Fibroblast of skin of scalp (primary cell): Measurements from ENCODE around the gene OR4E1. TPM values are rescaled to one million over a fixed set of nuclear protein-coding genes. Genes with fewer than 3 reads are reported as not detected.
A peak's percentile ranks its signal among the peaks of the same experiment; 100 is the strongest.
"Not testable (repeated sequence)": the region's sequence is repeated elsewhere in the genome, so short reads cannot be mapped to it uniquely, and the experiment has no call there.

Source experiments
- DNase-seq: peaks from one replicate; pipeline ENCODE4 v3.0.0-alpha.2; 2013
- polyA plus RNA-seq, 2 experiments: library from polyadenylated mRNA; unstranded; fragments of 120-200 nt; gene quantifications; one replicate each; pipeline ENCODE4 v1.2.1, GENCODE V29; 2013; ENCODE audit not compliant: insufficient read length in 2 of 2

OR4E1 gene
- not detected for polyA plus RNA-seq (2013, experiment 1 of 2; ENCODE audit: insufficient read length)
- polyA plus RNA-seq (2013, experiment 2 of 2; ENCODE audit: insufficient read length), result not detected

DNA sequence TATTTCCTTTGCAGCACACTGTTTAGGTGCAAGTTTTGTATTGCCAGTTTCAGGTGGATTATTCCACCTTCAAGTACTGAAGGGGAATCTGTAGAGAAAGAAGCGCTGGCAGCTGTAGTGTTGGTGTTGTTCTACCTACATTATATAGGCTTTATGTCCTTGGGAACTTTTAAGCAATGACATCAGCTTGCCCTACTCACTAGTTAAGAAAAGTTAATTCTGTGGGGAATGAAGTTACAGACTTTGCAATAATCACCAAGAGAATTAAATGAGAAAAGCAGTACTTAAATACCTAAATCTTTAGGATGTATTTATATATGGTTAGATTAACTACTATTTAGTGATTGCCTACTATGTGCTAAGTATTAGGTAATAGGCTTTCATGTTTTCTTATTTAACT is at the start of gene OR4E1:
TSS of gene OR4E1 (minus strand) at position 101 of the 400 bp plus-strand sequence. CDS start 2,883 bp downstream, outside the sequence.
- DNase-seq, result no peak

GRCh38 chr14:21721504-21721903 is 47.9 kb upstream of the OR4E1 start:
- no peak for DNase-seq

DNA sequence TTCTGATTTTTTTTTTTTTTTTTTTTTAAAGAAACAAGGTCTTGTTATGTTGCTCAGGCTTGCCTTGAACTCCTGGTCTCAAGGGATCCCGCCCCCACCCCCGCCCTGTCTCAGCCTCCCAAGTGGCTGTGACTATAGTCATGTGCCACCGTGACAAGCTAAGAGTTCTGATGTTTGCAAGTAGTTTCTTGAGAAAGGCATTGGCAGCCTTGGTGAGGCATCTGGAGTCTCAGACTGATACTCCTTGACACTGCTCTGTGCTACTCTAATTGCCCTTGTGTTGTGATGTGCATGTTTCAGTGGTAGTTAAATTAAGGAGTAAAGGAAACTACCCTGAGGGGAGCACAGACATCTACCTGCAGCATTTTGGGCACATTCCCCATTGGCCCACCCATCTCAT is 46.2 kb upstream of the OR4E1 start:
- DNase-seq, result no peak

DNA sequence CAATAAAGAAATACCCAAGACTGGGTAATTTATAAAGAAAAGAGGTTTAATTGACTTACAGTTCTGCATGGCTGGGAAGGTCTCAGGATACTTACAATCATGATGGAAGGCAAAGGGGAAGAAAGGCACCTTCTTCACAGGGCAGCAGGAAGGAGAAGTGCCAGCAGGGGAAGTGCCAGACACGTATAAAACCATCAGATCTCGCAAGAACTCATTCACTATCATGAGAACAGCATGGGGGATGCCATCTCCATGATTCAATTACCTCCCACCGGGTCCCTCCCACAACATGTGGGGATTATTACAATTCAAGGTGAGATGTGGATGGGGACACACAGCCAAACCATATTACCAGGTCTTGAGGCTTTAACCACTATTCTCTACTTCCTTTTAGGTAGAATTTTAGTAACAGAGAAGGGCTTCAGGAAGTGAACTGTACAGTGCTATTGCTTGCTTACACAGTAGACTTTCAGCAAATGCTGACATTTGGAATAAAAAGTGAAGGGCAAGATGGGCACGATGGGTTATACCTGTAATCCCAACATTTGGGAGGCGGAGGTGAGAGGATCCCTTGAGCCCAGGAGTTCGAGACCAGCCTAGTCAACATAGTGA is 40.8 kb upstream of the OR4E1 start:
- no peak for DNase-seq

- DNase-seq, result no peak
These were observed 38.4 kb upstream of the OR4E1 start for GRCh38 chr14:21712036-21712435.

DNA sequence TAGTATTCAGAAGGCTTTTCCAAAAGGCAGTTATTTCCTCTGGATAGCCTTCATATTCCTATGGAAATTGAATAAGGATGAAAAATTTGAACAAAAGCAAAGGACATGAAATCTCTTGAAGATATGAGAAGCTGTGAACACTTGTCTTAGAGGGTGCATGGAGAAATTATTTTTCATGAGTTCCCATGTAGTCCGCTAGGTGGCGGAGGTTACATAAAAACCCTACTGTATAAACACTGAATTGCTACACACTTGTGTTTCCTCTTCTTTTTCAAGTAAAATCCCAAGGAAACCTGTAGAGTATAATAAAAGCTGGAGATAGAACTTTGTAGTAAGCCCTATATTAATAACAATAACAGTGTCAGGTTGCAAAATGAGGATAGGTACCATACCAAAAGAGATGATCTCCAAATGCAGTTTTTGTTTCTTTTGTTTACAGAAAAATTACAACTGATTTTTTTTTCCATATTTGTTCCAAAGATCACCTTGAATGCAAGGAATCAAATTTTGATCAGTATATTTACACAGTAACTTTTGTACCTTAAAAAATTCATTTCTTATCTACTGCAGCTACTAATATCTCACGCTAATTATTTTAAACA is 37.8 kb upstream of the OR4E1 start:
- peak; percentile 33 for DNase-seq

GRCh38 chr14:21704338-21704737 is 30.7 kb upstream of the OR4E1 start:
- no peak for DNase-seq

DNA sequence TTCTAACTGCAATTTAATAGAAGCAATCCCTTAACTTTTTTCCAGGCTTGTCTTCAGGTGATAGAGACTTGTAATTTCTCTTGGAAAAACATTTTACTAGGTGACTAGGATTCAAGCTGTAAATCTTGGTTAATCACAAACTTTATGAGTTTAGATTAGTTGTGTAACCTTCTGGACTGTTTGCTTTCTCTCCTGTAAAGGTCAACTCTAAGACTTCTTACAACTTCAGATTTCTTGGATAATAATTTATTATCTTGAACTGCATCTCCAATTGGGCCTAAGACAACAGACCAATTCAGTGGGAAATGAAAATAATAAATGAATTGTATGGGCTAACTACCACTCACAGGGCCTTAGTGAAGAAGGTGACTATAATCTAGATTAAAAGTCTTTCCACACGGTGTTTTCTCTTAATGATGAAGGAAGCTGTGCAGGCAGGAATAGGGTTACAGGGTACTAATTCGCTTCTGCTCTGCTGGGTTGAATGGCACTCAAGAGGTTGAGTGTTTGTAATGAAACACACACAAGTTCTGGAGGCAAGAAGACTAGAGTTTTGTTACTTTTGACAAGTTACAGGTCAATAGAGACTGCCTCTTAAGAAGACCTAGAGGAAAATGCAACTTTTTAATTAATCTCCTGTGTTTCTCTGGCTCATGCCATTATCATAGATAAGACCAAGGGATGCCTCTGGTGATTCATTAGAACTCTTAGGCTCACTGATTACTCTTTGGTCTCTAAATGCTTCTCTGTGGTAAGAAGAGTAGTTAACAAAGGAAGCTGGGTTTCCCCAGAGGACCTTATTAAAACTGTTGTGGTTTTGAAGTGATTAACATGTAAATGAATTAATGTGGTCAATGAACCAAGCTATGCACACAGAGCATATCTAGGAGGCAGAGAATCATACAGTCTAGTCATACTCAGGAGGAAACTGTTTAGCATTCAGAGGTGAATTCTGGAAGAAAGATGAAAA is 30.0 kb upstream of the OR4E1 start:
- DNase-seq, result no peak

- DNase-seq, result no peak
These were observed 28.7 kb upstream of the OR4E1 start for GRCh38 chr14:21702316-21702715.

DNA sequence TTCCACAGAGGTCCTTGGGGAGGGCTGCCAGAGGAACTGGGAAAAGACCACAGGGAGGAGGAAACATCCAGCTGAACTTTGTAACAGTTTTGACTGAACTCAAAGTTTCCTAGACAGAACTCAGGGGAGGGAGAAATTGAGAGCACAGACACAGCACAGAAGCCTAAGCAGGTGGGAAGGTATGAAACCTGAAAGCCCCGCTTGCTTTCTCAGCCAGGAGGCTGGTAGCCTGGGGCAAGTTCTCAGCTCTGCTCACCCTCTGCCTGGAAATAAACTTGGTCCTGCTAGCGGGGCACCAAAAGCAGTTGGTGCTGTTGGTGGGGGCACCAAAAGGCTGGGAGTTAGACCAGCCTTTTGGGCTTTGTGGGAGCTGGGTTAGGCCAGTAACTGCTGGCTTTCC is 25.9 kb upstream of the OR4E1 start:
- no peak for DNase-seq

GRCh38 chr14:21698538-21698937 is 24.9 kb upstream of the OR4E1 start:
- DNase-seq, result not testable (repeated sequence)

DNA sequence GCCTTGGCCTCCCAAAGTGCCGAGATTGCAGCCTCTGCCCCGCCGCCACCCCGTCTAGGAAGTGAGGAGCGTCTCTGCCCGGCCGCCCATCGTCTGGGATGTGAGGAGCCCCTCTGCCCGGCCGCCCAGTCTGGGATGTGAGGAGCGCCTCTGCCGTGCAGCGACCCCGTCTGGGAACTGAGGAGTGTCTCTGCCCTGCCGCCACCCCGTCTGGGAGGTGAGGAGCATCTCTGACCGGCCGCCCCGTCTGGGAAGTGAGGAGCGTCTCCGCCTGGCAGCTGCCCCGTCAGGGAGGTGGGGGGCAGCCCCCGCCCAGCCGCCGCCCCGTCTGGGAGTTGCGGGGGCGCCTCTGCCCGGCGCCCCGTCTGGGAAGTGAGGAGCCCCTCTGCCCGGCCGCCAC is 24.0 kb upstream of the OR4E1 start:
- DNase-seq, result not testable (repeated sequence)

DNA sequence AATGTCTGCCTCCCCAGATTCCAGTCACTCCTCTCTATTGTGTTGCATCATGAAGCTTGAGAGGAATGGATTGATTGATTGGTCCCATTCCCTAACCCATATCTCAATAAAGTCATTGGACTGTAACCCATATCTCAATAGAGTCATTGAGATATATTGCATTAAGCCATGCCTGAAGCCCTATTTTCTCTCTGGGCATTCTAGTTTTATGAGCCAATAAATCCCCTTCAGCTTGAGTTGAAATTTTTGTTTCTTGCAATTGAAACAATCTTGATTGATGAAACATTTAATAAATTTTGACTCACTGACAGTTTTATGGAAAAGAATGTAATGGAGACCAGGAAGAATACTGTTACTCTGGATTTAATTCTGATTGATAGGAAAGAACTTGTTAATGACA is 20.8 kb upstream of the OR4E1 start:
- no peak for DNase-seq

DNA sequence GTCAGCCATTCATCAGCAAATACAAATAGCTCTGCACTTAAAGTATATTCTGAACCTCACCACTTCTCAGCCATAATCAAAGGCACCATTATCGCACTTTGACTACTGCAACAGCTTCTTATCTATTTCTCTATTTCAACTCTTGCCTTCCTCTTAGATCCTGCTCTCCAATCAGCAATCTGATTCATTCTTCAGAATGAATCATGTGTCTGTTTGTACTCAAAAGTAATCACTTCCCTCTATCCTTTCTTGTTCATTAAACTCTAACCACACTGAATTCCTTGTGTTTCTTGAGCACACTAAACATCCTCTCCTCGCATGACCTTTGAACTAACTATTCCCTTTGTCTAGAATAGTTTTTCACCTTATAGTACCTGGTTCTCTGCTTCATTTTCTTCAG is 12.8 kb upstream of the OR4E1 start:
- DNase-seq, result no peak

- DNase-seq, result peak; percentile 6
These were observed 6.5 kb upstream of the OR4E1 start for GRCh38 chr14:21680072-21680471.

- DNase-seq, result no peak
These were observed 1.9 kb upstream of the OR4E1 start for GRCh38 chr14:21675566-21675965.

- no peak for DNase-seq
These were observed 1.5 kb downstream of the OR4E1 start for GRCh38 chr14:21672116-21672515.

GRCh38 chr14:21671371-21671770 is 2.2 kb downstream of the OR4E1 start:
- DNase-seq, result no peak

GRCh38 chr14:21669284-21669683 is 4.3 kb downstream of the OR4E1 start:
- DNase-seq, result no peak

DNA sequence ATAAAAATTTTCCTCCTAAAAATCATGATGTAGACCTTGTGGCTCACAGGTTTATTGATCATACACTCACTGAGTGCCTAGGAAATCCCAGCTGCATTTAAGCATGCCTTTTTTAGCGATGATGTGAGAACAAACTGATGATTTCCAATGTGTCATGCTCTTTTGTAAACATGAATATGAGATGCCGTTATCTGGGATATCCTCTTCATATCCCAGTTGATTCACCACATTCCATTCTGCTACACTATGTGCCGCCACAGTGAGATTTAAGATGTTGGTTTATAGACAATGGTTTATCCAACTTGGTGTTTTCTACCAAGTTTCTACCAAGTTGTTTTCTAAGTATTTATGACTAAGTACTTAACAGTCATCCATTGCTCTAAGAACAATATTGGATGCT is 5.2 kb downstream of the OR4E1 start:
- peak; percentile 12 for DNase-seq

DNA sequence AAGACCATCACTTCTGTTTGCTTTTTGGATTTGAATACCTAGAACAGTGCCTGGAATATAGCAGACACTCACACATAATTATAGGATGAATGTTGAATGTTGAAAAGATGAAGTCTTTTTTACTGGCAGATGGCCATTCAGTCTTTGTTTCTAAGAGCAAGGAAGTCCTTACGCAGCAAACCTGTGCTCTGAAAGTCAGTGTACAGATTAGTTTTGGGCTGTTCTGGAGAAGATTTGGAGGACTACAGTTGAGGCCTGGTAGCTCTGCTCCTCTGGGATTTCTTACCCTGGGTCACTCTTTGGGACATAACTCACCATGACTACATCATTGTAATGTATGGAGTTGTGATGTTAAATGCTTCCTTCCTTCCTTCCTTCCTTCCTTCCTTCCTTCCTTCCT is 16.6 kb downstream of the OR4E1 start:
- no peak for DNase-seq

GRCh38 chr14:21654215-21654614 is 19.4 kb downstream of the OR4E1 start:
- DNase-seq, result no peak

GRCh38 chr14:21653331-21653885 is 20.2 kb downstream of the OR4E1 start, which contains the start of gene OR4E2:
Gene OR4E2 (plus strand): TSS chr14:21653835. CDS start chr14:21665083, 11,248 bp downstream.
- DNase-seq, result no peak
